ENCODE data around the gene SLCO1B3.

The SLCO1B3 gene

DNA sequence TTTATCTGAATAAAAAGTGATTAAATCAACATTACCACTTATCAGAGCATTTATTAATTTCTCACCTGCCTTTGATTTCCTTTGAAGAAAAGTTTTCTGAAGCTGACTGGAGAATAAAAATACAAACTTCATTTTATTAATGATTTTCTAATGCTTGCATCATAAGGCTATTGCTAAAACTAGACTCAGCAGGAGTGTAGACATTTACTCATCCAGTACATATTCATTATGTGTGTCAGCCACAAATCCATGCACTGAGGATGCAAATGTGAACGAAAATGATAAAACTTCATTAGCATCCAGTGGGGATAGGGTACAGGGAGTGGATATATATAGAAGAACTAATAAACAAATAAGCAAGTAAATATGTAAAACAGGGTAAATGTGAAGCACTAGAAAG lies 74.6 kb downstream of the SLCO1B3 start:
- Histone ChIP-seq H3K36me3 (ENCODE audit: control insufficient read depth in 2 of 2, insufficient read depth in 2 of 2, low read length in 2 of 2) (no peaks in the 10 kb centered on the region), H3K4me3 (ENCODE audit: low read length in 2 of 2) (no peak overlapping the region), H3K27me3 (ENCODE audit: control insufficient read depth in 1 of 2, insufficient read depth in 2 of 2, low read length in 2 of 2) (no peaks in the 10 kb centered on the region), H3K27ac (ENCODE audit: low read length) (no peak overlapping the region), H3K9me3 (ENCODE audit: control insufficient read depth in 2 of 2, low read length in 2 of 2) (no peaks in the 10 kb centered on the region), H3K9ac (ENCODE audit: low read length in 2 of 2) (no peak overlapping the region), H3K4me1 (ENCODE audit: control insufficient read depth, insufficient read depth, low read length) (no peaks in the 10 kb centered on the region)

DNA sequence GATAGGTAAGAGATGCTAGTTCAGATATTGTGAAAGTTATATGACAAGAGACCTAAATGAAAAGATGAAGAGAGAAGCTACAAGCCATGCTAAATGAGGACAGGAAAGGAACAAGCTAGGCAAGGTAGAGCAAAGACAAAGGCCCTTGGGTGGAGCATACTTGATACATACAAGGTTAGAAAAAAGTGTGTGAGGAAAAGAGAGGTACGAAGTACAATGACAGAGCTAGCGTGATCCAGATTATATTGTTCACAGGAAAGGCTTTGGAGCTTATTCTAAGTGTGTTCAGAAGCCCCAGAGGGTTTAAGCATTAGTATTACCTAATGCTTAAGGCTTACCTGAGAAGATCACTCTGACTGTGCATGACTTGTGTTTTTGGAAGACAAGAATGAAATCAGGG lies 75.0 kb downstream of the SLCO1B3 start:
- Histone ChIP-seq H3K9ac (ENCODE audit: low read length in 2 of 2) (no peak overlapping the region), H3K4me3 (ENCODE audit: low read length in 2 of 2) (no peak overlapping the region), H3K27me3 (ENCODE audit: control insufficient read depth in 1 of 2, insufficient read depth in 2 of 2, low read length in 2 of 2) (no peaks in the 10 kb centered on the region), H3K36me3 (ENCODE audit: control insufficient read depth in 2 of 2, insufficient read depth in 2 of 2, low read length in 2 of 2) (no peaks in the 10 kb centered on the region), H3K27ac (ENCODE audit: low read length) (no peak overlapping the region), H3K9me3 (ENCODE audit: control insufficient read depth in 2 of 2, low read length in 2 of 2) (no peaks in the 10 kb centered on the region), H3K4me1 (ENCODE audit: control insufficient read depth, insufficient read depth, low read length) (no peaks in the 10 kb centered on the region)

DNA sequence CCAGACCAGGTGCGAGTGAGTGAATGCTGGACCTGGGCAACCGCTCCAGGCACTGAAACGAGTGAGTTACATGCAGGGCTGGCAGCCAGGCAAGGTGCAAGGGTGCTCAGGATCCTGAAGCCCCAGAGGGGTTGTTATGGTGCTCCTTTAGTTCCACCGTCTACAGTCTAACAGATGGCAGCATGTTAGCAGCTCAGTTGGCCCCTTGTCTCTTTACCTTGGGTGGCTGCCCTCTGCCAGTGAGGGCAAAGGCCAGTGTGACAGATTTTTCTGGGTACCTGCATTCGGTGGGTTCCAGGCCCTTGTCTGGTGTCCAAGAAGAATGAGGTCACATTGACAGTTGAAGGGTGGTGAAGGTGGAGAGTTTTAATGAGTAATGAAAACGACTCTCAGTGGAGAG lies 106.8 kb downstream of the SLCO1B3 start:
- no peaks in the 10 kb centered on the region for H3K36me3 ChIP-seq (ENCODE audit: control insufficient read depth in 2 of 2, insufficient read depth in 2 of 2, low read length in 2 of 2)

DNA sequence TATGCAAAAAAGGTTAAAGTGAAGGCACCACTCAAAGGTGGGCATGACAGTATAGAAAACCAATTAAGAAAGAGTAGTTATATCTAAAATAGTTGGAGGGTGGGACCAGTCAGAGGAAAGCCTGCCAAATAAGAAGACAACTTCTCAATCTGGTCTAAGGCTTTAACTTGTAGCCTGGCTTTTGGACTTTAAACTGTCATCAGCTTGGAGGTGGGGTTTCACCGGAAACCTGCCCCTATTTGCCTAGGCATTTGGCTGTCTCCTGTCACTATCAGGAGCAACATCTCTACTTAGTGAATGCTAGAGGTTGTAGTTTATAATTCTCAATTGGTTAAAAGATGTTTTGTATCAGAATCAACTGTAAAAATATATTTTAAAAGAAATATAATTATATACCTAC lies 107.3 kb downstream of the SLCO1B3 start:
- Histone ChIP-seq H3K4me1 (ENCODE audit: control insufficient read depth, insufficient read depth, low read length) (no peaks in the 10 kb centered on the region), H3K27ac (ENCODE audit: low read length) (no peak overlapping the region), H3K9me3 (ENCODE audit: control insufficient read depth in 2 of 2, low read length in 2 of 2) (peaks cover 0 to 5% of the 10 kb centered on the region in 2 donors), H3K9ac (ENCODE audit: low read length in 2 of 2) (no peak overlapping the region), H3K27me3 (ENCODE audit: control insufficient read depth in 1 of 2, insufficient read depth in 2 of 2, low read length in 2 of 2) (no peaks in the 10 kb centered on the region), H3K36me3 (ENCODE audit: control insufficient read depth in 2 of 2, insufficient read depth in 2 of 2, low read length in 2 of 2) (no peaks in the 10 kb centered on the region), H3K4me3 (ENCODE audit: low read length in 2 of 2) (no peak overlapping the region)

More for the DNA sequence above, 106.8 kb downstream of the SLCO1B3 start:
- H3K9me3 ChIP-seq (ENCODE audit: control insufficient read depth in 2 of 2, low read length in 2 of 2): peaks cover 0 to 5% of the 10 kb centered on the region in 2 donors
- no peak overlapping the region for H3K9ac ChIP-seq (ENCODE audit: low read length in 2 of 2)
- no peaks in the 10 kb centered on the region for H3K27me3 ChIP-seq (ENCODE audit: control insufficient read depth in 1 of 2, insufficient read depth in 2 of 2, low read length in 2 of 2)
- no peak overlapping the region for H3K27ac ChIP-seq (ENCODE audit: low read length)
- H3K4me1 ChIP-seq (ENCODE audit: control insufficient read depth, insufficient read depth, low read length): no peaks in the 10 kb centered on the region
- H3K4me3 ChIP-seq (ENCODE audit: low read length in 2 of 2): no peak overlapping the region

DNA sequence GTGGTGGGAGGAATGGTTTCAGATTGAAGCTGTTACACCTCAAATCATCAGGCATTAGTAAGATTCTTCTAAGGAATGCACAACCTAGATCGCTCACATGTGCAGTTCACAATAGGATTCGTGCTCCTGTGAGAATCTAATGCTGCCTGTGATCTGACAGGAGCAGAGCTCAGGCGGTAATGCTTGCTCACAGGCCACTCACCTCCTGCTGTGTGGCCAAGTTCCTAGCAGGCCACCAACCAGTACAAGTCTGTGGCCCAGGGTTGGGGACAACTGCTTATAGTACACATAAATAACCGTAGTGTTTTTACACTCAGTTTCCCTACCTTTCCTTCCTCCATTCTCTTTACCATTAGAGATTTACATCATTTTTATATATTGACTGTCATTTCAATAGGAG lies 121.4 kb downstream of the SLCO1B3 start:
- no peaks in the 10 kb centered on the region for H3K27me3 ChIP-seq (ENCODE audit: control insufficient read depth in 1 of 2, insufficient read depth in 2 of 2, low read length in 2 of 2)
- H3K36me3 ChIP-seq (ENCODE audit: control insufficient read depth in 2 of 2, insufficient read depth in 2 of 2, low read length in 2 of 2): no peaks in the 10 kb centered on the region
- no peak overlapping the region for H3K4me3 ChIP-seq (ENCODE audit: low read length in 2 of 2)
- H3K9me3 ChIP-seq (ENCODE audit: control insufficient read depth in 2 of 2, low read length in 2 of 2): no peaks in the 10 kb centered on the region
- H3K27ac ChIP-seq (ENCODE audit: low read length): no peak overlapping the region
- no peak overlapping the region for H3K9ac ChIP-seq (ENCODE audit: low read length in 2 of 2)
- no peaks in the 10 kb centered on the region for H3K4me1 ChIP-seq (ENCODE audit: control insufficient read depth, insufficient read depth, low read length)

DNA sequence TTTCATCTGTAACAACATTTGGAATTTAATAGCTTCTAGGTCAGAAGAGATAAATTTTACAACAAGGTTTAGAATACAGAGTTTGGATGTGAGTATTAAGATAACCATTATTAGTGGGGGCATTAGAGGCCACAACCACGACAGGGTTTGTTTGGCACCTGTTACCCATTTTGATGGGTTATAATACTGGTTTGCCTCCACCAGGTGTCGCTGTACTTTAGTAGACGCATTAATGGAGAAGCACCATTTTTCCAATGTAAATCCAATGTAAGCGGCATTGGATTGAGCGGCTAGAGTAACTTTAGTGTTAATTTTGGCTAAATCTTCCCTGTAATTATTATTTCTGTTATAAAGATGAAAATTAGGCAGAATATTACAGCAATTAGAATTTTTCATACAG lies 136.2 kb downstream of the SLCO1B3 start:
- Histone ChIP-seq H3K9ac (ENCODE audit: low read length in 2 of 2) (no peak overlapping the region), H3K36me3 (ENCODE audit: control insufficient read depth in 2 of 2, insufficient read depth in 2 of 2, low read length in 2 of 2) (no peaks in the 10 kb centered on the region), H3K27me3 (ENCODE audit: control insufficient read depth in 1 of 2, insufficient read depth in 2 of 2, low read length in 2 of 2) (no peaks in the 10 kb centered on the region), H3K4me1 (ENCODE audit: control insufficient read depth, insufficient read depth, low read length) (no peaks in the 10 kb centered on the region), H3K9me3 (ENCODE audit: control insufficient read depth in 2 of 2, low read length in 2 of 2) (no peaks in the 10 kb centered on the region), H3K27ac (ENCODE audit: low read length) (no peak overlapping the region), H3K4me3 (ENCODE audit: low read length in 2 of 2) (no peak overlapping the region)

DNA sequence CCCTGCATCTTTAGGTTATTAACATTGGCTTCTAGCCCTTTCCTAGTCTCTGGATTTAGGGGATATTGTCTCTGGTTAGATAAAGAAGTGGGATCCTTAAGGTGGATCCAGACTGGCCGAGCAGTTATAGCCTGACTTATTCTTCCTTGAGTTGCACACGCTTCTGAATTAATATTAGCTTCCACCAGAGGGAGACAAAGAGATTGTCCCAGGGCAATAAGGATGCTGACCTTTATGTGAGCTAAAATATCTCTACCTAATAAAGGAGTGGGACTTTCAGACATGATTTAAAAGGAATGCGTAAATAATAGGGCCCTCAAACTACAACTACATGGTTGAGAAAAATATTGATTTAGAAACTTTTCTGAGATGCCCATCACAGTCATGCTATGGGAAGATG lies 139.7 kb downstream of the SLCO1B3 start:
- no peaks in the 10 kb centered on the region for H3K36me3 ChIP-seq (ENCODE audit: control insufficient read depth in 2 of 2, insufficient read depth in 2 of 2, low read length in 2 of 2)
- H3K9me3 ChIP-seq (ENCODE audit: control insufficient read depth in 2 of 2, low read length in 2 of 2): no peaks in the 10 kb centered on the region
- H3K4me1 ChIP-seq (ENCODE audit: control insufficient read depth, insufficient read depth, low read length): no peaks in the 10 kb centered on the region
- H3K9ac ChIP-seq (ENCODE audit: low read length in 2 of 2): no peak overlapping the region
- H3K4me3 ChIP-seq (ENCODE audit: low read length in 2 of 2): no peak overlapping the region
- no peak overlapping the region for H3K27ac ChIP-seq (ENCODE audit: low read length)
- H3K27me3 ChIP-seq (ENCODE audit: control insufficient read depth in 1 of 2, insufficient read depth in 2 of 2, low read length in 2 of 2): no peaks in the 10 kb centered on the region

DNA sequence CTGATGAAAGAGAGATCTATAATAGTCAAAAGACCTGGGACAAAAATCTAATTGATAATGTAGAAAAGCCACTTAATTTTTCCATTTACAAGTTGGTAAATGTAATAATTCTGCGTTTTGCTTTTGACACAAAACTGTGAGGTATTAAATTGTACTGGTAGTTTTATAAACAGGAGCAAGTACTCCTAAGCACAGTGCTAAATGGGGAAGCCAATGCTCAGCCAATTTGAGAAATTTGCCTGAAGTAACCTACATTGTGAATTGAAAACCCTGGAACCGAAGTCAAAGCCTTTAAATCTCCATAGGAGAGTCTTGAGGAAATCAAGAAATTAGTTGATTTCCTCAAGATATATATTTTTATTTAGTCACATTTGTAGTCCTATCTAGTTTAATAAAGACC lies 152.8 kb downstream of the SLCO1B3 start:
- Histone ChIP-seq H3K4me1 (ENCODE audit: control insufficient read depth, insufficient read depth, low read length) (no peaks in the 10 kb centered on the region), H3K27ac (ENCODE audit: low read length) (no peak overlapping the region), H3K27me3 (ENCODE audit: control insufficient read depth in 1 of 2, insufficient read depth in 2 of 2, low read length in 2 of 2) (no peaks in the 10 kb centered on the region), H3K36me3 (ENCODE audit: control insufficient read depth in 2 of 2, insufficient read depth in 2 of 2, low read length in 2 of 2) (no peaks in the 10 kb centered on the region), H3K9ac (ENCODE audit: low read length in 2 of 2) (no peak overlapping the region), H3K9me3 (ENCODE audit: control insufficient read depth in 2 of 2, low read length in 2 of 2) (no peaks in the 10 kb centered on the region), H3K4me3 (ENCODE audit: low read length in 2 of 2) (no peak overlapping the region)

DNA sequence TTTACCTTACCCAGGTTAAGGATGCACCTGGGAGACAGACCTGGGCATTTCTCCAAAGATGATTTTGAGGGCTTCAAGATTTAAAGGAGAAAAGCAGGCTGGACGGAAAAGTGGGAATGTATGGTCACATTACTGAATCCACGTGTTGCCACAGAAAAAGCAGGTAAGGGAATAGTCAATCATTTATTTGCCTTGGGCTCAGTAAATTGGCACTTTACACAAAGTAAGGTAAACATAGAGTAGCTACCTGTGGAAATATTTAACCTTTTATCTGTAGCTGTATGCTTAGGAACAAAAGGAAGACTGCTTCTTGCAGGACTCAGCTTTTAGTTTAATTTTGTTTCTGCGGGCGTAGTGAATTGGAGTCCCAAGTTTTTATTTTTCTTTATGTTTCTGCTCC lies 153.3 kb downstream of the SLCO1B3 start:
- no peaks in the 10 kb centered on the region for H3K4me1 ChIP-seq (ENCODE audit: control insufficient read depth, insufficient read depth, low read length)
- no peak overlapping the region for H3K27ac ChIP-seq (ENCODE audit: low read length)
- H3K36me3 ChIP-seq (ENCODE audit: control insufficient read depth in 2 of 2, insufficient read depth in 2 of 2, low read length in 2 of 2): no peaks in the 10 kb centered on the region
- H3K9ac ChIP-seq (ENCODE audit: low read length in 2 of 2): no peak overlapping the region
- H3K9me3 ChIP-seq (ENCODE audit: control insufficient read depth in 2 of 2, low read length in 2 of 2): no peaks in the 10 kb centered on the region
- H3K4me3 ChIP-seq (ENCODE audit: low read length in 2 of 2): no peak overlapping the region
- no peaks in the 10 kb centered on the region for H3K27me3 ChIP-seq (ENCODE audit: control insufficient read depth in 1 of 2, insufficient read depth in 2 of 2, low read length in 2 of 2)
